GM18861 (cell line): ENCODE data around the gene CCR9.
A peak's percentile ranks its signal among the peaks of the same experiment; 100 is the strongest.
"Not testable (repeated sequence)": the region's sequence is repeated elsewhere in the genome, so short reads cannot be mapped to it uniquely, and the experiment has no call there.

ENCODE experiments used
- ATAC-seq: cut with Tn5 transposase; IDR thresholded peaks from one replicate; pipeline ENCODE4 v1.9.1; 2021; ENCODE audit not compliant: unreplicated experiment

CCR9 gene

DNA sequence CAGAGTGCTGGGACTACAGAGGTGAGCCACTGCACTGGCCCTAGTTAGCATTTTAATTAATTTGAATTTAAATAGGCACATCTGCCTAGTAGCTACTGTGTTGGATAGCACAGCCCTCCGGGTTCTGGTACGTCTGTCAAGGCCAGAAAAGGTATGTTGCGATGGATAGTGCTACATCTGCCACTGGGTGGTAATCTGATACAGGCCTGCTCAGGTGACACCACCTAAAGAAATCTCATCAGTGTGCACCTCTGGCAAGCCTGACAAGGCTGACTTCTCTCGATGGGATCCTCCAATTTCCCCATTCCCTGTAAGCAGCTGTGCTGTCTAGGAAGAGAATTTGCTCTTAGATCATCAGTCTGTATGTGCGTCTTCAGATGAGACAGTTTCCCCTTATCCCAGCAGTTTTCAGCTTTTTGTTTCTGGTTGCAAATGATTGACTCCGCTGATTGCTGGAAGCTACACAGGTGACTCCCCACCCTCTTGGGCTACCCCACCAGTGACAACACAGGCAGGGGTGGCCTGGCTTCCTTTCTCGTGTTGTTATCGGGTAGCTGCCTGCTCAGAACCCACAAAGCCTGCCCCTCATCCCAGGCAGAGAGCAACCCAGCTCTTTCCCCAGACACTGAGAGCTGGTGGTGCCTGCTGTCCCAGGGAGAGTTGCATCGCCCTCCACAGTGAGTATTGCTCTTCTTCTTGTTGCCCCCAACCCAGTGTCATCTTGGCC, at the start of gene CCR9:
TSS of gene CCR9 (plus strand) at position 565 of the 727 bp plus-strand sequence. CDS start 8,391 bp downstream, outside the sequence.
- ATAC-seq, result no peak

DNA sequence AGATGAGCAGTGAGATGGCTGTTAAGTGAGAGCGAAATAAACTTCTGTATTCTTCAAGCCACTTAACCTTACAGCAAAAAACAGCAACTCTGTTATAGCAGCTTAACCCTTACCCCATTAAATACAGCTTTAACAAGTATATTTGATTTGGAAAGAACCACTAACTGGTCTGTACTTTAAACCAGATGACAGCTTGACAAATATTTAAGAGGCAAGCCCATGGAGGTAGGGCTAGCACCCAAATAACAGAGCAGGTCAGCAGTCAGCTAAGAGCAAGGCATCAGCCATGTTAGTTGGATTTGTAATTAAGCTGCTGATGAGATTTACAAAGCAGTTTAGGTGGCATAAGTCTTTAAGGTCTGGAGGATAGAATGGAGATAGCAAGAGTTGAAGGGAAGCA, 47.9 kb upstream of the CCR9 start:
- no peak for ATAC-seq

DNA sequence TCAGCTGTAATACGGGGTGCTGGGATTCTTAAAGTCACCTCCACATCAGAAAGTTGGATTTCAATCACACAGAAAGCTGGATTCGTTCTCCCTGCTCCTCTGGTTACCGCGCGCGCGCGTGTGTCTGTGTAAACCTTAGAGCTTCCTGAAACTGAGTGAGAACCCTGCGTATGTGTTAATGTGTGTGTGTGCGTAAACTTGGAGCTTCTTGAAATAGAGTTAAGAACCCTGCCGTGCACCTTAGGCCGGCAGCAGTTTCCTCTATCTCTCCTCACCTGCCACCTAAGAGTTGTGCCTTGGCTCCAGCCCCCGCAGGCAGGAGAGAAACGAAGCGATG, 45.0 kb upstream of the CCR9 start:
- no peak for ATAC-seq

DNA sequence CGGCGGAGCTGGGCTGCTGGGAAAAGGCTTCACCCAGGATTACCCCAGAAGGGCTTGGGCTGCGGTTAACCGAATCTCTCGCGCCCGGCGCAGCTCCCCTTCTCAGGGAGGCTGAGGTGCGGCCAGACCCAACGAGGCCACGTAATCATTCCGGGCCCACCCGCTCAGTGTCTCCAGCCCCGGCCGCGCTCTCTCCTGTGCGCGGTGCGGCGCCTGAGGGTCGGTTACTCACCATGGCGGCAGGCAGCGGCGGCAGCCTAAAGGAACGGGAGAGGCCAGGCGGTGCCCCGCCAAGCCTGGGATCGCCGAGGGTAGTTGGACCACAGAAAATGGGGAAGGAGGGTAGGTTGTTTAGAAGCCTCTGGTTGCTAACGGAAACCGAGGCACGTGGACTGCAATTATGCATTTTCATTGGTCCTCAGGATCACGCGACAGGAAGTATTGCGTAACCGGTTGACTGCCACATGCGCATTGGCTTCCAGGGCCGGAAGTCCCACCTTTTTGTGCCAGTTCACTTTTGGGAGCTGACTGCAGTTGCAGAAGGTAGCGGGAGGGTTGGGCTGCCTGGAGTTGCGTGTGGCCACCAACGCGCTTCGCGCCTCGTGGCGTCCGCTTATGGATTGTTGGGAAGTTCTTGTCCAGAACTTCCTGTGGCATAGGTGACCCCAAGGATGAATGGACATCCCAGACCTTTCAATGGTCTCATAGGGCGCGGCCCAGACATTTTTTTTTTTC, 44.4 kb upstream of the CCR9 start, which contains the start of gene LZTFL1:
TSS of gene LZTFL1 (minus strand) at position 363 of the 735 bp plus-strand sequence. CDS start at position 235, 128 bp downstream.
- peak; percentile 67 for ATAC-seq

- no peak for ATAC-seq
Observed at GRCh38 chr3:45842851-45843625, 43.3 kb upstream of the CCR9 start.

DNA sequence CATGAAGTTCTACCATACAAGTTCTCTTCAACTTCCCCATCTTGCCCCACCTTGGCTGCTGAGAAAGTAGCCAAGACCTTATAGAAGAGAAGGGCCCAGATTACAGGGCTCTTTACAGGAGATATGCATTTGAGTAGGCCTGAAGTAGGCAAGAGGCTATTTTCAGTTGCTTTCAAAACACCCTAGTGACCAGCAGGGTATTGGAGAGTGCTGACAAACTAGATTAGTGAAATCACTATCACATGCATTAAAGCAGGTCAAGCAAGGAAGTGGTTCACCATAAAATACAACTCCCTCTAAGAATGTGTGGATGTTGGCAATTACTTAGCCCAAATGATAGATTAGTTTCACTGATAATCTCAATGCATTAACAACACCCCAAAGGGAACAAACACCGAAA, 41.7 kb upstream of the CCR9 start:
- ATAC-seq, result no peak

GRCh38 chr3:45848392-45848791, 38.0 kb upstream of the CCR9 start:
- no peak for ATAC-seq

- ATAC-seq, result no peak
Observed at GRCh38 chr3:45852828-45853227, 33.5 kb upstream of the CCR9 start.

DNA sequence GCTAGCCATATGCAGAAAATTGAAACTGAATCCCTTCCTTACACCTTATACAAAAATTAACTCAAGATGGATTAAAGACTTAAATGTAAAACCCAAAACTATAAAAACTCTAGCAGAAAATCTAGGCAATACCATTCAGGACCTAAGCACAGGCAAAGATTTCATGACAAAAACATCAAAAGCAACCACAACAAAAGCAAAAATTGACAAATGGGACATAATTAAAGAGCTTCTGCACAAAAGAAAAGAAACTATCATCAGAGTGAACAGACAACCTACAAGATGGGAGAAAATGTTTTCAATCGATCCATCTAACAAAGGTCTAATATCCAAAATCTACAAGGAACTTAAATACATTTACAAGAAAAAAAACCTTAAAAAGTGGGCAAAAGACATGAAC, 30.0 kb upstream of the CCR9 start:
- ATAC-seq, result not testable (repeated sequence)

- not testable (repeated sequence) for ATAC-seq
Observed at GRCh38 chr3:45857024-45857423, 29.3 kb upstream of the CCR9 start.

DNA sequence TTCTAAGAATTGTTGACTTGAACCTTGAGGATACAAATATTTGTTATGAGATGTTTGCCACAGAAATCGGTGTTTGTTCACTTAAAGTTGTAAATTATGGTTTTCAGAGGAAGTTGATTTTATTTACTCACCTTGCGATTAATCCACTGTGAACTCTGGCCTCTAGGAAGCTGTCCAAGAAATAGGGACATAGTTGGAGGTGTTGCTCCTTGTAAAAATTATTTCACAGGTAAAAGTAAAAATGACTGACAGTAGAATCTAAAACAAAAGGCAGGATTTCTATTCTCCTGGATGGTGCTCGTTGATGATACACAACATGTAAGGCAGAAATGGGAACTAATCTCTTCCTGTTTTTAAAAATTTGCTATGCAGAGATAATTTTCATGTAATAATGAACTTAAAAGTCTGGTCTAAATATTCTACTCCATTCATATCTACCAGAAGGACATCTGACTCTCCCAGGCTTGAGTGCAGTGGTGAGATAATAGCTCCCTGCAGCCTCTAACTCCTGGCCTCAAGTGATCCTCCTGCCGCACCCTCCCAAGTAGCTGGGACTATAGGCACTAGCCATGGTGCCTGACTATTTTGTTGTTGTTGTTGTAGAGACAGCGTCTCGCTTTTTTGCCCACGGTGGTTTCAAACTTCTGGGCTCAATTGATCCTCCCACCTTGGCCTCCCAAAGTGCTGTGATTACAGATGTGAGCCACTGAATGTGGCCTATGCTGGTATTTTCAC, 27.4 kb upstream of the CCR9 start:
- no peak for ATAC-seq

DNA sequence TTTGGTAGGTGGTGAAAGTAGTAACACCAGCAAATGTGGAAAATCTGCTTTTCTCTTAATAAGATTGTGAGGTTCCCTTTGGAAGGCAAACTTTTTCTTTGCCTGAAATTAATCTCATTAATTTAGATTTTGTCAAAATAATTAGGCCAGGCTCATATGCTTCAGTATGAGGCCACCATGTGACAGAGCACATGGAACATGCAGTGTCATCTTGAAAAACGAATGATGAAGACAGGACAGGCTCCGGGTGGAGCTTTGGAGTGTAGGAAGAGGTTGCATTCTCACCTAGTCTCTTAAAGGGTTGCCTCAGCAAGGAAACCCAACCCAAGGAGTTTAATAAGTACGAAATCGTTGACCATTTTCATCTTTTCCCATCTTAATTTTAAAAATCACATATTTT, 25.9 kb upstream of the CCR9 start:
- ATAC-seq, result no peak

- no peak for ATAC-seq
Observed at GRCh38 chr3:45861043-45861719, 25.2 kb upstream of the CCR9 start.

GRCh38 chr3:45864760-45865519, 21.4 kb upstream of the CCR9 start:
- ATAC-seq, result peak; percentile 68

DNA sequence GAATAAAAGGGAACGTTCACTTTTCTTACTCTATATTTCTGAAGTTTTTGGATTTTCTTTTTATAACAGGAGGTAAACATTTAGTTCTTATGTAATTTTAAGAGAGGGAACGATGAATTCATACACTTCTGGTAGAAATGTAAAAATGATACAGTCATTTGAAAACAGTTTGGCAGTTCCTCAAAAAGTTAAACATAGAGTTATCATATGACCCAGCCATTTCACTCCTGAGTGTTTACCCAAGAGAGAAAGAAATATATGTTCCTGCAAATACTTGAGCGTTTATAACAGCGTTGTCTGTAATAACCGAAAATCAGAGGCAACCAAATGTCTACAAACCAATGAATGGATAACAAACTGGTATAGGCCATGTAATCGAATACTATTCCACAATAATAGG, 20.8 kb upstream of the CCR9 start:
- no peak for ATAC-seq

- ATAC-seq, result no peak
Observed at GRCh38 chr3:45868213-45868612, 18.1 kb upstream of the CCR9 start.

DNA sequence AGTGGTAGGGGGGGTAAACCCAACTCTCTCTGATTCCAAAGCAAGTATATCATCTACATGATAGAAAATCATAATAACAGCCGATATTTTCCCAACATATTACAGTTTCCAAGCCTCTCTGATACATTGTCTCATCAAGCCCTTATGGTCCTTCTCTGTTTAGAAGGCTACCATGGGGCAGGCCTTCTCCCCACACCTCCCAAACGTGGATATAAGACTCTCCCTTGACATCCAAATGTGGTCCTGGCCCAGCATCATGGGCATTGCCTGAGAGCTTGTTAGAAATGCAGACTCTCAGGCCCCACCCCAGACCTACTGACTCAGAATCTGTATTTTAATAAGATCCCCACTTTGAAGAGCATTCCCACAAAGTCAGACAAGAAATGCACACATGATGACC, 17.7 kb upstream of the CCR9 start:
- ATAC-seq, result no peak

- no peak for ATAC-seq
Observed at GRCh38 chr3:45869638-45870037, 16.7 kb upstream of the CCR9 start.

GRCh38 chr3:45870099-45870498, 16.2 kb upstream of the CCR9 start:
- no peak for ATAC-seq

DNA sequence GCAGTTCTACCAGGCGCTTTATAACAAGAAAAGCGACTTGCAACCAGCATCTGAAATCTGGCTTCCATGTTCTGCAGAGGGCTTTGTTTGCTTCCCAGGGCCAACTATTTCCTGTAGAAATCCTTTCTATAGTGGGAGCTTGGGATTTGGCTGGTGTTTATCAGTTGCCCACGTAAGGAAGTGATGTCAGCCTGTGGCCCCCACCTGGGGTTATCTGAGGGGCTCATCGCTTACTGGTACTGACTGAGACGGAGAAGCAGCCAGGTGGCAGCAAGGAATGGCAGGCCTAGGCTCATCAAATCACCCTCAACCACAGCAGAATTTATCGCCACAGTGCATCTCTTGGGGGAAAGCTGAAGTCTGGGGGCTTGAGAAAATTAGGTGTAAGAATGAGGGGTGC, 14.6 kb upstream of the CCR9 start:
- ATAC-seq, result no peak
